ENCODE data around the gene MAML3.

The MAML3 gene

DNA sequence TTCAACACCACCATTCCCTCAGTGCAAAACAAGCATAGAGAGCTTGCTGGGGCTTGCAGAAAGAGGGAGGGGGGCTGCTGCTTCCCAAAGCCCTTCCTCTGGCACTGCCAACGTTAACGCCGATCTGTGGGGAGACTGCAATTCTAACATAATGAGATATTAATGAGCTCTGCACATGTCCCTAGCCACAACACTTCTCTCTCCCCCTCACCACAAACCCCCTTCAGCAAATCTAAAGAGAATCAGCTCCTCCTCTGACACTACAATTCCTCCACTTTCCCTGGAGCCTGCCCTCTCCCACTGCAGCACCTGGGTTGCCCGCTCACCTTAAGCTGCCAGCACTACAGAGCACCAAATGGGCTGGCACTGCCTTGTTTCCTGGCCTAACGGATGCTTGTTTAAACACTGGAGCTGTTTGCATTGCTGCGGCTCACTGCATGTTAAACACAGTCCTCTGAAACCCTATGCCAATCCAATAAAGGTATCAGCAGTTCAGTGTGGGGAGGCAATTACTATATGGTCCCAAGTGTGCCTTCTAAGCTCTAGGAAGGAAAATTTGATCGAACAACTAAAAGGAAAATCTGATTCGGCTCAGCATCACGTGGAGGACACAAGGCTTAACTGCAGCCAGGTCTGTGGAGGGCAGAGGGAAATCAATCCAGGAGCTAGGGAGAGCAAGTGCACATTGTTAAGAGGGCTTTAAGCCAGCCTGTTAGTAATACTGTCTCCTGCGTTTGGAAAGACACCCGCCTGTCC, 232.4 kb downstream of the MAML3 start:
- no peak for DNase-seq (ENCODE audit: low spot score)

DNA sequence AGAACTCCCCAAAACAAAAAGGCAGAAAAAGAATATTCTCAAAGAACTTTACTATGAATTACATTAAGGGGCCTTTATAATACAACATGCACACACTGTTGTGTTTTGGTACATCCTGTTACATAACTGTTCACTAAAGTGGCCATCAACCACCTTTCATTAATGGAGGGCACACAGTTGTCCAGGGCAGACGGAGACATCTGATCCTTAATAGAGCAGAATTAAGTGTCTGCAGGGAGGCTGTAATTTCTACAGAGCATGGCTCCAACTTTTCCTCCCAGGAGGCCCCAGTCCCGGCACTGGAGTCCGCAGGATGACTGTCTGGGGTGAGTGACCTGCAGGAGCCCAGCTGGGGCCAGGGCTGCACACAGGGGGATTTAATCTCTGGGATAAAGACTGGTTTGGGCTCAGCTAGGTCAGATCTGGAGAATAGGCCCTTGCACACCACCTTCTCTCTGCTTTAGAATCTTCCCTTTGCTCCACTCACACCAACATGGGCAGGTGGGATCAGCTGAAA, 233.4 kb downstream of the MAML3 start:
- DNase-seq (ENCODE audit: low spot score): no peak

DNA sequence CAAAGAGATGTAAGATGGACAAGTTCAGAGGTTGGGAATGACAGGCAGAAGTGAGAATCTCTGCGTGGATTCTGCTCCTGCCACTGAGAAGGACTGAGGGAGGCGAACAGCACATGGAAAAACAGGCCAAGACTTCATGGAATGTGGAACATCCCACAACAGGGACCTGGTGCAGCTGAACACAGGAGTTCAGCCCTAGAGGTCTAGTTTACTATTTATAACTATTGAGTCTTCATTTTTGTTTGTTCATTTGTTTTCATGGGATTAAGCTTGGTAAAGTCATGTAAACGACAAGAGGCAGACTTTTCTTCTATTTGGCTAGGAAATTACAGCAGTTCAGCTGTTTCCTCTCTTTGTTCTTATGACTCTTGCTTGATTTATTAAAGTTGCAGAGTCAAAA, 234.5 kb downstream of the MAML3 start:
- no peak for DNase-seq (ENCODE audit: low spot score)

DNA sequence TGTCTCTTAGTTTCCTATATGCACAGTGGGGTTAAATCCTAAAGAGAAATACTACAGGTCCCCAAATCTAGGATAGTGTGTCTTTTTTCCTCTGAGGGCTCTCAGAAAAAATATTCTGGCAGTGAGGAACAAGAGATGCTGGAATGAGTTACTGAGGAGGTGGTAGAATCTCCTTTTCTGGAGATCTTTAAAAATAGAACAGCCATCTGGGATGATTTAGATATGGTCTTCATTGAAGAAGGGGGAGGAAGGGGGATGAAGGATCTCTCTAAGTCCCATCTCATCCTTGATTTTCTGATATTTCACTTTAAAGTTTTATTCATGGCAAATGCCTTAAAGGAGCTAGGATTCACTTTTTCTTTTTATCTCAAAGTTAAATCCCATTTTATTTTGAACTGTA, 235.0 kb downstream of the MAML3 start:
- no peak for DNase-seq (ENCODE audit: low spot score)

DNA sequence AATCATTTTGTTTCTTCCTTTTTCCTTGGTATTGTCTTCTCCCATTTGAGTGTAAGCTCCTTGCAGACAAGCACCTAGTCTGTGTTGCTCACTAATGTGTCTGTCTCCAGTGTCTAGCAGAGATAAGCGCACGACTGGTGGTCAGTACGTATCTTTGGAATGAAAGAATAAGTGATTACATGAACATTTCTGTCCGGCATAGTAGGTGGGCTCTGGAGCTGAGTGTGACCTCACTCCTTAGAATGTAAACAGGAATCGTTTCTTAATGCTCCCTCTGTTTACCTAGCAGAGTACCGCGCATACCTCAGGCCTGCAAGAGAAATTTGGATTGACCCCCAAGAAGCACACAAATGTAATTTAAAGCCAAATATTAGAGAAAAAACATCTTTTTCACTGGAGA, 235.4 kb downstream of the MAML3 start:
- DNase-seq (ENCODE audit: low spot score): no peak

DNA sequence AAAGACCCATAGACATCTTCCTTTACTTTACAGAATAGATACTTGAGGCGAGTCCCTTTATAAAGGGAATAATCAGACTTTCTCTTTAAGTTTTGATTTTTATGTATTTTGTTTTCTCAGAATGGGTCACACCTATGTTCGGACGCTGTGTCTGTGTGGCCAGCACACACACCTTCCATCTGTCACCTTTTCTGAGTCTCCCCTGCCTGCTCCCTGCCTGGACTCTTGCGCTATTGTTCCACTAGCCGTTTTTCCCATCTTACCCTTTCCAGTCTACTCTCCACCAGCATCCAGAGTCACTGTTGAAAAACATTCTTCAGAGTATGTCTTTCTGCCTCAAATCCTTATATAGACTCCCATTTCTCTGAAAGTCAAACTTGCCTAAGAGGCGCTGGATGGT, 236.1 kb downstream of the MAML3 start:
- no peak for DNase-seq (ENCODE audit: low spot score)

DNA sequence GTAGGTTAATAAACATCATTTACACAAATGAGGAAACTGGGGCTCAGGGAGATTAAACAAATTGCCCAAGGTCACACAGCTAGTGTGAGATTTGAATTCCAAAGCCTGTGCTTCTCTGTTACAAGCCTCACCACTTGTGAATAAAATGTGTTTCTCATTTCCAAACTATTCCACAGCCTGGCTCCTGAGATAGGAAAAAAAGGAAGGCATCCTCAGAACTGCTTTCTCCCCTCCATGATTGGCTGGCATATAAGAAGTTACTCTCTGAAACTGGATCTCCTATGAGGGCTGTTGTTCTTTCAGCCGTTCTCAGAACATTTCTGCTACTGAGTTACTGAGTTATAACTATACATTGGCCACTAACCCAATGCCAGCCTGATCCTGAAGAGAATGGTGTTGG, 237.9 kb downstream of the MAML3 start:
- DNase-seq (ENCODE audit: low spot score): no peak

DNA sequence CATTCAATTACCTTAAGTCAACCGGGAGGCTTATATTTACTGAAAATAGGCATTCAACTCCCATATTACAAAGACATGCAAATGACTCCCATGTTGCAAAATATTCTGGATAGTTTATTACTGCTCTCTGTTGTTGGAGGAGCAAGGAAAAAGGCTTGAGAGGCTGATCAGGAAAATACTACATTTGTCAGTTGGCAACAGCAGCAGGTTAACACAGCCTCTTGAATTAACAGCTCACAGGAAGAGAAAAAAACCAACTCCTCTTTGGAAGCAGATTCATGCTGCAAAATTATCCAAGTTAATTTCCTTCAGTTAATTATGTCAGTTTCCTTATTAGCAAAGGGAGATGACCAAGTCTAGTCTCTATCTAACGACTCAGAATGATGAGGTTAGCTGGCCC, 238.9 kb downstream of the MAML3 start:
- no peak for DNase-seq (ENCODE audit: low spot score)

DNA sequence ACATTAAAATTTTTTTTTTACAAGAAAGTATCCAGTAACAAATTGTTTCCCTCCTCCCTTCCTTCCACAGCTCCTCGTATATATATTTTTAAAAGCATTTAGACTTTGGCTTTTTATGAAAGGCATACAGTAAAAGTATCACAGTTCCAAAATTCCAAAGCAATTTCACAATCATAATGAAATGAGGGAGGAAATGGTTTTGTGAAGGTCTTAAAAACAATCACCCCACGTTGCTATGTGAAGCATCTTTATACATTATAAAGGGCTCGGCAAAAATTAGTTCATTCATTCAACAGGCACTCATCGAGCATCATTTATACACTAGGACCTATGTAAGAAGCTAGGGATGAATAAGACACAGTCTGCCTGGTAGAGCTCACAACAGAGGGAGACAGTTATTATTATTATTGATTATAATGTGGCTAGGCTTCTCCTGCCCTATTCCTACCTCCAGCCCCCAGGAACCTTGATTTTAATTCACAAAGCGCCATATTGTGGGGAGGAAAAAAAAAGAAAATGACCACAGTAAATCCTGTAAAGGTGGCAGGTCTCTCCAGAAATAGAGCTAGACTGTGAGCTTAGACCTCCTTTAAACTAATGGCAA, 239.9 kb downstream of the MAML3 start:
- no peak for DNase-seq (ENCODE audit: low spot score)

DNA sequence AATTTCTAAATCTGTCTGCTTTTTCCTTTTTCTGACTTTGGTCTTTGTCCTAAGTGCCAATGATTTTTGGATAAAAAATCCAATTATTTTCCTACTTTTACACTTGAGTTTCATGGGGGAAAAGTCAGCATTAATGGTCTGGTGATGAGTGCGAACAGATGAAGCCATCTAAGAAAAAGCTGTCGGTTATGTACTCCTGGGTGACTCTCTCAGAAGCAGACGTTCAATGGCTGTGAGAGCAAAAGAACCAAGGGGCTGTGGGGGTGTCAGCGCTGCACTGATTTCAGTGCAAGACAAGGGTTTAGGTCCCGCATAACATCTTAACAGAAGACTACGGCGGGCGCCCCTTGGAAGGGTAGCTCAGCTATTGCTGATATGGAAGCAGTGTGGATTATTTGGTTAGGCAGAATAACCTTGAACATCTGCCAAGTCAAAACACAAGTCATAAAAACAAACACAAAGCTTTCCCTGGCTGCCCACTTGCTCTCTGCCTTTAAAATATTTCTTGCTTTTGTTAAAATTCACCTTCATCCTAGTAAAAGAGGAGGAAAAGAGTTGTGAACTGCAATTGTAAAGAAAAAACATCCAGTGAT, 240.5 kb downstream of the MAML3 start:
- DNase-seq (ENCODE audit: low spot score): peak; percentile 4

DNA sequence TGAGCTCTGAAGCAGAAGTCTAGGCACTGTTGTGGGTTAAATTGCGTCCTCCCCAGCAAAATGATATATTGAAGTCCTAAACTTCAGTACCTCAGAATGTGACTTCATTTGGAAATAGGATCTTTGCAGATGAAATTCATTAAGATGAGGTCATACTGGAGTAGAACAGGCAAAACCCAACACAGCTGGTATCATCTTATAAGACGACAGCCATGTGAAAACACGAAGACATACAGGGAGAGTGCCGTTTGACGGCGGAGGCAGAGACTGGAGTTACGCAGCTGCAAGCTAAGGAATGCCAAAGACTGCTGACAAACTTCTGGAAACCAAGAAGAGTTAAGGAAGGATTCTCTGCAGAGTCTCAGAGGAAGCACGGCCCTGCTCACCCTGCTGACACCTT, 241.5 kb downstream of the MAML3 start:
- DNase-seq (ENCODE audit: low spot score): no peak

DNA sequence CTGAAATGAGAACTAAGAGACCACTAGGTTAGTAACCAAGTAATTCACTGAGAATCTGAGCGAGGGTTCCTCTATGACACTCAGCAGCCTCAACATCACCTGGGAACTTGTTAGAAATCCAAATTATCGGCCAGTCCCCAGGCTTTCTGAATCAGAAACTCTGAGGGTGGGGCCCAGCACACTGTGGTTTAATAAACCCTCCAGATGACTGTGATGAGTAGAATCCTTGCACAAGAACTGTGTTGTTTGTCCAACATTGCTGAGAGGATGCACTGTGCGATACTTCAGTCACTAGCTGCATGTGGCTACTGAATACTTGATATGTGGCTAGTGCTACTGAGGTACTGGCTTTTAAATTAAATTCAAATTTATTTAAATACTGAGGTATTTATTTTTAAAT, 243.9 kb downstream of the MAML3 start:
- DNase-seq (ENCODE audit: low spot score): no peak

DNA sequence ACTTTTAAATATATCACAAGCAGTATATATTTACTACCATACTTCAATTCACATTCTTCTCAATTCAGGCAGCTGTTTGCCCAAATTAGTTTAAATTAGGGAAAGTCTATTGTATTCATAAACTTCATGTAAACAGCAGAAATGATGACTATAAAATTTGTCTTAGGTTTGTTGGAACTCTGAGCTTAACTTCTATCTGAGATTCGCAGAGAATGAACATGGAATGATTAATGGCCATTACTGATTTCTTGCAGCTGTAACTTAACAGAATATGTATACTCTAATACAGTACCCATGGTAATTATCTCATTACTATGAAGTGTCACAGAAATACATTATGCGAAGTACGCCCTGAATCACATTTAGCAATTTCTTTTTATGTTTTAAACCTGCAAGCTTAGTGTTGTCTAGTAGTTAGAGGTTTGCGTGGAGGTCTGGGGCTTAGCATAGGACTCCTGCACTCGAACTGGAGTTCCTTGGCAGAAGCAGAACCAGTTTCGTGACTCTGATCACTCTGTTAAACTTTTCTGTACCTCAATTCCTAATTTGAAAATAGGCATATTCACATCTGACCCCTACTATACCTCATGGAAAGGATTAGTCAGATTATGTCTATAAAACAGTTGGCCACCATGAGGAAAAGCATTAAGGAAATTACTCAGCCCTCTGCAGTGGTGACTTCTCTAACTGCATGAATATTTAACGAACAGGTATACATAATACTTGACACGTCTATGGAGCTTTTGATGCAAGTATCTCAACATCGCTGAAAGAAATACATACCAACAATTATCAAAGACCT, 245.1 kb downstream of the MAML3 start:
- DNase-seq (ENCODE audit: low spot score): no peak

DNA sequence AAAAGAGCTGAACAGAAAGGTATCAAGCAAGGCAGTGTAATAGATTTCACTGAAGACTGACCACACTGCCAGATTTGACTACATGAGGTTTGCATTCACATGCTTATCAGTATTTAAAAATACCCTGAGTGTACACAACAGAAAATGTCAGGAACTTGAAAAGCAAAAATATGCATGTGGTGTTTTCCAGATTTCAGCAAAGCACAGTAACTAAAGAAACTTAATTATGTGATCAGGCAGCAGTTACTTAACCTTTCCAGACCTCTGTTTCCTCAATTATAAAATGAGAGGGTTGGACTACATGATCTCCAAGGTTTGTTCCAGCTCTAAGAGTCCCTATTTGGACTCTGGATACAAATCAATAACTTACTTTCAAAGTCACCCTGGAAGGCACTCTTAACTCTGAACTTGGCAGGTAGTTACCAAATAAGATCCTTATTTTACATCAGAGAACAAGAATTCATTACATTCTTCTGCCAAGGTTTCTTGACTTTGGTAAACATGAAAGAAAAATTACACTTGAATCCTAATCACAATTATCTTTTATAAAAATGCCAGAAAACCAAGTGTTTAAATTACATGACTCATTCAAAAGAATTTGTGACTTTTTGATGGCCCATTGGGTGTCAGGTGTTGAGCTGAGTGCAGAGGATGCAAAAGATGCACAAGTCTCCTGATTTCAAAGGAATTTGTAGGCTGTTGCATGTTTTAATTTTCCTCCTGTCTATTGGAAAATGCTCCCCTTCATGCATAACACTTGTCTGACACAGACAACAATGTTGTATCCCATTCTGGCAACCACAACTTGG, 246.8 kb downstream of the MAML3 start:
- no peak for DNase-seq (ENCODE audit: low spot score)

DNA sequence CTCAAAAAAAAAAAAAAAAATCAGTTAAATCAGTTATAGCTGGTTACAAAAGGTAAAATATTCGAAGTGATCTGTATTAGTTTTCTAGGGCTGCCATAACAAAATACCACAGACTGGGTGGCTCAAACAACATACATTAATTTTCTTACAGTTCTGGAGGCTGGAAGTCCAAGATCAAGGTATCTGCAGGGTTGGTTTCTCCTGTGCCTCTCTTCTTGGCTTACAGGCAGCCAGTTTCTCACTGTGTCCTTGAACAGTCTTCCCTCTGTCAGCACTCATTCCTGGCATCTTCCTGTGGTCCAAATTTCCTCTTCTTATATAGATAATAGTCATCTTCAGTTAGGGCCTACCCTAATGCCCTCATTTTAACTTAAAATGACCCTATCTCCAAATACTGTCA, 248.5 kb downstream of the MAML3 start:
- DNase-seq (ENCODE audit: low spot score): no peak

DNA sequence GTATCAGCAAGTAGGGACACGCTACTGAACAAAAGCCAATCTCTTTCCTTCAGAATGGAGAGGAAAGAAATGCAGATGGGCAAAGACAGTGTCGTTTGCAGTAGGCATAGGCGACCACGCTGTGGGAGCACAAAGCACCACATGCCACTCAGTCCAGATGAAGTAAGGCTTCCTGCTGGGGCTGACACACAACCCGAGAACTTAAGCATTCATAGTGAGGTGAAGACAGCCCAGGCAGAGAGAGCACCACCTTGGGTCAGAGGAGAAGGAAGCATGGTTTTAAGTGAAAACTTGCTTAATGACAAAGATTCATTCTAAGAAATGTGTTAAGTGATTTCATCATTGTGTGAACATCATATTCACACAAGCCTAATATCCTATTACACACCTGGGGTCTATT, 249.6 kb downstream of the MAML3 start:
- no peak for DNase-seq (ENCODE audit: low spot score)

DNA sequence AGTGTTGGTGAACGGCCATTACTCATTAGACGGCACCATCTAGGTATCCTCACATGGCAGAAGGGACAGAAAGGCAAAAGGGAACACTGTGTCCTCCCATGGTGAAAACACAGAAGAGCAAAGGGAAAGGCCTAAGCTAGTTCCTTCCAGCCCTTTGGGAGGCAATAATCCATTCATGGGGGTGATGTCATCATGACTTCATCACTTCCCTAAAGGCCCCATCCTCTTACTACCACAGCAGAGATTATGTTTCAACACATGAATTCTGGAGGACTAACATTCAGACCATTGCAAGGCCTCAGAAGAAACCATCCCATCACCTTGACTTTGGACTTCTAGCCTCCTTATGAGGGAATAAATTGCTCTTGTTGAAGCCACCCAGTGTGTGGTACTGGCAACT, 250.1 kb downstream of the MAML3 start:
- no peak for DNase-seq (ENCODE audit: low spot score)

DNA sequence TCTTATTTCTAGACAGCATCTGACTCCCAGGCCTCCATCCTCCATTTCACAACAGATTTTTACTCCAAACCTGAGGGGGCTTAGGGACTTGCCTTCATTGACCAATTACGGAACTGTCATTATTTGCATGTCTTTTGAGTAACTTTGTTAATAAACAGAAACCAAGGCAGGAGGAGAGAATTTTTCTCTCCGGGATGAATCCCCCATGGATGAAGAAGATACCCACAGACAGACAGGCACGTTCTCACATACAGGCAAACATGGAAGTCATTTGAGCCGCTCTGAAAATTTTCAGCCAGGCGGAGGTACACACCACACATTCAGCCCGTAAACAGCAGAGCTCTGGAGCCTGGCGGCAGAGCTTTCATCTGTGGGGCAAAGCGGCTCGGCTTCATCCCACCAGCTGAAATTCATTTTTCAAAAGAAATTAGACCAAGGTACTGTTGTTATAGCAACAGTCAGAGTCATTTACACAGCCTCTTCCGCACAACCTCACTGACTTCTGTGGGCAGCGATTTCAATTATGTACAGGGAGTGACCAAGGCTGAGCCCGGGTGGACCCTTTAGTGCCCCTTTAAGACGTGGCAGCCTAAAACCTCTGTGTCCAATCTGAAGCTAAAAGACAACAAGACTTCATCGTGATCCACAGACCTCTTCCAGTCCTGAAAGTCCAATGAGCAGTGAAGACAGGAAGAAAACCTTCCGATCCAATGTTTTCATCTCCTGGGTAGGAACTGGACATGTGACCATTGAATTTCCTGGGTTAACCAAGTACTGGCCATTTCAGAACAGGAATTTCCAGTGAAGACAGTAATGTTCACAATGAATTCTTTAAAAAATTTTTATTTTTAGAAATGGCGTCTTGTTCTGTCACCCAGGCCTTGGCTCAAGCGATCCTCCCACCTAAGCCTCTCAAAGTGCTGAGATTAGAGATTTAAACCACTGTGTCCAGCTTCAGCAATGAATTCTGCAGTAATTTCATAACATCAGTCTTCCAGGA, 251.4 kb downstream of the MAML3 start:
- no peak for DNase-seq (ENCODE audit: low spot score)

DNA sequence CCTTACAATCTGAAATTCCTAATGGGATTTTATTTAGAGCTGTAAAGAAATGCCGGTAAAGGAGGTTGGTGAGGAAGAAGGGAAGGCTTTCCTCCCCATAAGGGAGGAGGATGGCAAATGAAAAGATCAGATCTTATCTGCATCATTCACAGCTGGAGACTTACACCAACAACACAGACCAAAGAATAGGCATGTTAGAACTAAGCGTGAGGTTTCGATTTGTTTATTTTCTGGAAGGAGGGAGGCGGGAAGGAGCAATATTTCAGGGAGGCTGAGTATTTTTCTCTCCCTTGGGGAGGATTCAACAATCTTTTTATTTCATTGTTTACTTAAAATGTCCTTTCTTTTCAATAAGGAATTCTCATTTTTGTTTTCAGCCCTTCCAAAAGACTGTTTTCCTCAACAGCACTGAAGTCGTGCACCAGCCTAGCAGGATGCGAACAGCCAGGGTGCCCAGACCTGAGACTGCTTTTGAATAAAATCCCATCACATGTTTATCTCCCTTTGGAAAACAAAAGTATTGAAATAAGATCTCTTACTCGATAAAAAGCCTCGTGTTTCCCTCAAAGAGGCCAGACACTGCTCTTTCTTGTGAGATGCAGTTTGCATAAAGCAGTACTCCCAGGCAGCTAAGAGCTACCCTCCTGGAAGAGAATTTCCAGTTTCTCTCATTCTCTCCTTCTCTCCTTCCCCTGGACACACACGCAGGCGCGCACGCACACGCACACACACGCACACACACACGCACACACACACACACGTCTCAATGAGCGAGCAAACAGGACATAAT, 252.3 kb downstream of the MAML3 start:
- no peak for DNase-seq (ENCODE audit: low spot score)

DNA sequence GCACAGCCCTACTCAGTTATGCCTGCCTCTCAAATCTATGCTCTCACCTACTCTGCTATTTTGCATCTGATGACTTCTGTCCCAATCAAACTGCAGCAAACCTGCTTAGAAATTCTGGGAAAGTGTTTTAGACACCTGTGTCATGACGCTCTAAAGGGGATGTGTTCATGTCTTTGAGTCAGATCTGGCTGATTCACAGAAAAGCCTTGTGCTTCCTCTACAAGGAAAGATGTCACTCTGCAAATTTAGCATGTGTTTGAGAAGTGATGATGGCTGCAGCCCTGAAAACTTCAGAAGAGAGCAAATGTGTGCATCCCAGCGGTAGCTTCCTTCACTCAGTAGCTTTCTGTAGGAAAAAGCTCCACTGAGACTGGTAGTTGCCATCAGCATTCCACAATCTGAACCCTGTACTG, 253.0 kb downstream of the MAML3 start:
- DNase-seq (ENCODE audit: low spot score): no peak

Measured in LoVo (cell line).